ENCODE measurements around the gene ETV6.

GRCh38 chr12:11782914-11783420, 133.5 kb downstream of the ETV6 start:
- TF ChIP-seq CTCF (IDR thresholded peaks at IDR 0.05): no peak
- no peak for TF ChIP-seq POLR2A (IDR thresholded peaks at IDR 0.05)
